ENCODE results near the gene TBC1D22A.

DNA sequence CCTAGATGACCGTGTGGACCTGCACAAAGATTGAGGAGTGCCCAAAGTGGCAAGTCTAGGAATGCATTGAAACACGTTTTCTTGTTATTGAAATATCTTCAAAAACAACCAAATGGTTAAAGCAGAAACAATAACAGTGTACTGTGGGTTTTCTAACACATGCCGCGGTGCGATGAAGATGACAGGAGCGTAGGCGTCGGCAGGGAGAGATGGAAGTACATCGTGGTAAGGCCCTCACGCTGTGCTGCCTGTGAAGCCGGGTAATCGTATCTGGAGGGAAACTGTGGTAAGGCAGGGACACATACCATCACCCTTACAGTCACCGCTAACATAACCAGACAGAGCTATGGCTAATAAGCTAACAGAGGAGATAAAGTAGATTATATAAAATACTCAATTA, 261.4 kb downstream of the TBC1D22A start:
- TF ChIP-seq EZH2 (IDR thresholded peaks at IDR 0.05; ENCODE audit: borderline replicate concordance, low read length) (no peak), CTCF (IDR thresholded peaks at IDR 0.05; ENCODE audit: low read length) (no peak)
